HL-60/S4 treated with phorbol 12-myristate 13-acetate at 8.2 ng/mL for 4 days and 3 days (cell line): Measurements from ENCODE around the gene IVL.

Experiments used
- in situ Hi-C: fragments of 300-500 bp; cut with MboI; formaldehyde crosslinking; loops from 2 replicates; pipeline ENCODE4 v1.15.0; 2022; ENCODE audit warnings: low sequenced_read_pairs

Gene IVL

DNA sequence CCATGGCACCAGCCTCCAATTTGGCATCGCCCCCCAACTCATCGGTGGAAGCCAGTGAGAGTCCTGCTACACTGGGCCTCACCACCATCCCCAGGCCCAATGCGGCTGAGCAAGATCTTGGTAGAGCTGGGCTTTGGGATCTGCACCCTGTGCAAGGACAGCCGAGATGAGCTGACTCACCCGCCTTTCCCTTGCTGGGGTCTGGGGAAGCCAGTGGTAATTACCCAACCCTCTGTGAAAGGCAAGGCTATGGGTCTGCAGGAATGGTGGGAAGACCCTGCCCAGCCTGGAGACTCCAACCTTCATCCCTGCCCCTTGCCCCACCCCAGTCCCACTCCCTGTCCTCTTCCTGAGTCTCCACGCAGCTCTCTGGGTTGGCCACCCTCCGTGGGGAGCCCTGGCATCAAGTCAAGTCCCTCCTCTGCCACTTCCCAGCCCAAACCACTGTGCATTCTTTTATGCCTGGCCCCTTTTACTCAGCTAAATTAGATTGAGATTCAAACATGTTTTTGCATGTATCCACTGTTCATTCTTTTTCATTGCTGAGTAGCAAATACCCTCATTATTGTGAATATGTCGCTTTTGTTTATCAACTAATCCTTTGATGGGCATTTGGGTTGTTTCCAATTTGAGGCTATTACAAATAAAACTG is 21.5 kb upstream of the IVL start:
- in situ Hi-C loops: no loop called here

DNA sequence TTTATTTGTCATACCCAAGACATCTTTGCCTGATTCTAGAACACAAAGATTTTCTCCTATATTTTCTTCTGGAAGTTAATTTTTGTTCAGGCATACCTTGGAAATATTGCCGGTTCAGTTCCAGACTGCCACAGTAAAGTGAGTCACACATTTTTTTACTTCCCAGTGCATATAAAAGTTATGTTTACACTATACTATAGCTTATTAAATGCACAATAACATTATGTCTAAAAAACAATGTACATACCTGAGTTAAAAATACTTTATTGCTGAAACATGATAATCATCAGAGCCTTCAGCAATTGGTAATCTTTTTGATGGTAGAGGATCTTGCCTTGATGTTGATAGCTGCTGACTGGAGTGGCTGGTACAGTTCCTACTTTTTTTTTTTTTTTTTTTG is 20.2 kb upstream of the IVL start:
- in situ Hi-C loops: no loop called here

DNA sequence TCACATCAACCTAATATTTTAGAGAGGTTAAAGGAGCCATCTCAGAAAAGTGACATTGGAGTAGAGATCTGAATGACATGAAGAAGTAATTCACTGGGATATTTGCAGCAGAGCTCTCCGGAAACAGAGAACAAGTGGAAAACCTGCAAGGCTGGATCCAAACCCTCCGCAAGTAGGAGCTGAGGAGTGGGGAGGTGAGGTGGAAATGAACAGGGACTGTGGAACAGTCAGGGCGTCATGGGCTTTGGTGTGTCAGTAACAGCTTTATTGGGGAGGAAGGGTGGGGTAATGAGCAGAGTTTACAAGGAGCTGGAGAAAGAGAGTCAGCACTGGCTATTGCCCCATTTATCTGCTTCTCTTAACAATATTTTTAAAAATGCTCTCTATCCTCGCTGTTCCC is 9.3 kb upstream of the IVL start:
- in situ Hi-C loops: no loop called here

DNA sequence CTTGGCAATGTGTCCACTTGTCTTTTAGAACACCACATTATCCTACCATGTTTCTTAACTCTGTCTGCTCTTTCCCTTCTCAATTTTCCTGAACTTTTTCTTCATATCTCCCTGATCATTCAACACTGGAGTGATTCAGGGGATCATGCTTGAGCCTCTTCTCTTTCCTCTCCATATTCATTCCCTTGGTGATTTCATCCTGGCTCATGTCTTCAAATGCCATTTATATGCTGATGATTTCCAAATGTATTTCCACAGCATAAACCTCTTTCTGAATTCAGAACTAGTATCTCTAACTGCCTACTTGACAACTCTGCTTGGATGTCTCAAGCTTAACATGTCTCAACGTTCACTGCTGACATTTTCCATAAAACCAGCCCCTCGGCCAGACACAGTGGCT is 8.5 kb upstream of the IVL start:
- in situ Hi-C loops: no loop called here

DNA sequence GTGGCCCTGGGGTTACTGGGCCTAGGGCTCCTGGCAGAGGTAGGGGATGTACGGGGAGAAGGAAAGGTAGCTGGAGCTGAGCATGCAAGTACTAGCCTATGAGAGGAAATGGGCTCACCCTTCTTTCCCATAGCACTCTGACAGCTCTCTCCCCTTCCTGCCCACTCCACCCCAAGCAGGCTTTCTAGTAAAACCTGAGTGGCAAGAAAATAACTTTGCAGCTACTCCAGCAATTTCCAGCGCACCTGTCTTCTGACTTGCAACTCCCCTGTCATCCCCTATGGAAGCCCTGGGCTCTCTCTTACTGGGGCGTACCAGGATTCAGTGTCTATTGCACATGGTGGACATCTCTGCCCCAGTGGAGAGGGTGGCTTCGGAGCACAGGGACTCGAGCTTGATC is 6.7 kb upstream of the IVL start:
- in situ Hi-C loops: no loop called here

DNA sequence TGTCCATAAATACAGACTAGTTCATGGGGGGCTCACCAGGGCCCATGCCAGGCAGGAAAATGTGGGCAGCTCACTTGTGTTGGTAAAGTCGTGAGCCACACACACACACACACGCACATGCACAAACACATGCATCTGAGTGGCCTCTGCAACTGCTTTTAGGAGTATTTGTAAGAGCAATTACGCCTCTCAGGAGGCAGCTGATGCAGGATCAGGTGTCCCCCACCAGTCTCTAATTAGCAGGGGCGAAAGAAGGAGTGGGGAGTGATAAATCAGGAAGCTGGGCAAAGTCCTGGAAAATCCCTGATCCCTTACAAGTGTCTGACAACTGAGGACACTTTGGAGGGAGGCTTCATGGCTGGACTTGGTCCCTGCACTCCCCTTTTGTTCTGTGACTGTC is 5.7 kb upstream of the IVL start:
- in situ Hi-C loops: no loop called here

DNA sequence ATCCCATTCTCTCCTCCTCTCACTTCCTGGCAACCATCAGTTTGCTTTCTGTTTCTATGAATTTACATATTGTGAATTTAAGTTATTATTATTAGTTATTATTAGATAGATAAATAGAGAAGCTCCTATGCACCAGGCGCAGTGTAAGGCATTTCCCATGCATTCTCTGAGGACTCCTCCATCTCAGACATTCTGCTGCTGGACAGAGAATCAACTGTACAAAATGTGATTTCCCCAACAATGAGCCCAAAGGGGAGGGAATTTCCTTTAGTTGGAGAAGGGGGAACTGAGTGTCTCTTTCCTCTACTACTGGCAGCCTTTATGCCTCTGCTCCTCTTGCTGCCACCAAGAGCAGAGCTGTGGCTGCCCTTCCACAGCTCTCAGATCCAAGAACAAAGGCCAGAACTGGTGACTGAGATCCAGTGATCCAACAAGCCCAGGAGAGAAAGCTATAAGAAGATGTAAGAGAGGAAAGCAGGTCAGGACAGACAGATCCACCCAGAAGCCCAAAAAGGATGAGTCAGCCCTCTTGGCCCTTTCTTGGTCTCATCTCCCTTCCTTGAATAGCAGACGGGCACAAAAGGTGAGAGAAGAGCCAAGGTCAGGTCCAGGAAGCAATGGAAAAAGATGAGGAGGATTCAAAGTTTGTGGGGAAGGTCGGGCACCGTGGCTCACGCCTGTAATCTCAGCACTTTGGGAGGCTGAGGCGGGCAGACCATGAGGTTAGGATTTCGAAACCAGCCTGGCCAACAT is 3.5 kb upstream of the IVL start:
- in situ Hi-C loops: no loop called here

DNA sequence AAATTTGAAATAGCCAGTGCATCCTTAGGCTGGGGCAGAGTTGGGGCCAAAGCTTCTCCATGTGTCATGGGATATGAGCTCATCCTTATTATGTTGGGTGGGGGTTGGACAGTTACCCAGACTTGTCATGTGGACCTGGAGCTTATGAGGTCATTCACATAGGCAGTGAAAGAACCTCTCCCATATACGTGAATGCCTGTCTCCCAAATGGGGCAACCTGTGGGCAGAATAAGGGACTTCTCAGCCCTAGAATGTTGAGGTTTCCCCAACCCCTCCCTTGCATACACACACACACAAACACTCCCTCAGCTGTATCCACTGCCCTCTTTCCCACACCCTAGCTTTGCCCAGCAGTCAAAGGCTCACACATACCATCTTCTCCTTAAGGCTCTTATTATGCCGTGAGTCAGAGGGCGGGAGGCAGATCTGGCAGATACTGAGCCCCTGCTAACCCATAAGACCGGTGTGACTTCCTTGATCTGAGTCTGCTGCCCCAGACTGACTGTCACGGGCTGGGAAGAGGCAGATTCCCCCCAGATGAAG is 2.3 kb upstream of the IVL start:
- in situ Hi-C loops: no loop called here

DNA sequence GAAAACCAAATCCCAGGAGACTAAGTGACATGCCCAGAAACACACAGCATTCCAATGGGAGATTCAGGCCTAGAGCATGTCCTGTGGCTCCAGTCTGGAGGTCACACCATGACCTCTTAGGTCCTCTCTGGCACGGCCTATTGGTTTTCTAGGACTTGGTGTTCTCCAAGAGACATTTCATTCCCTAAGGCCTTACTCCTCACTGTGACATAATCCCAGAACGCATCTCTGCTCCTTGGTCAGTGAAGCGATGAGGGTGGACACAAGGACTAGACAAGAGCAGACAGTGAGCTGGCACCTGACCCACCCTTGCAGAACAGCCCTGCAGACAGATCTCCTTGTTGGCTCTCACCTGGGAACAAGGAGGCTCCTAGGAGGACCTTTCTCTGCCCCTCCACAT is 860 bp downstream of the IVL start:
- in situ Hi-C loops: no loop called here

DNA sequence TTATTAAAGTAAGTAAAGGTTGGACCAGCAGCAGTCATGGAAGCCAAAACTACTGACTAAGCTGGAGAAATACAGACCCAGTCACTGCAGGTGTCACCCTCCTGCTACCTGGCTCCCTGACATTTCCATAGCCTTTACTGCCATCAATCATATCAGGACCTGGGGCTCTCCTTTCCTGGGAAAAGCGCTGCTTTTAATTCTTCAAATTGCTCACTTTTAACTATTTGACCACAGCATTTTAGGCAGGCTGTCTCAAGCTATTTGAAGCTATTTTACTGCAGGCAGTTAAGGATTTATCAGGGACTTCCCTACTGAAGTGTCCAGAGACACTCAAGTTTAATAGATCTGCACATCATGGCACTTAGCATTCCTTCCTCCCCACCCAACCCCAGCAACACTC is 4.1 kb downstream of the IVL start:
- in situ Hi-C loops: no loop called here

DNA sequence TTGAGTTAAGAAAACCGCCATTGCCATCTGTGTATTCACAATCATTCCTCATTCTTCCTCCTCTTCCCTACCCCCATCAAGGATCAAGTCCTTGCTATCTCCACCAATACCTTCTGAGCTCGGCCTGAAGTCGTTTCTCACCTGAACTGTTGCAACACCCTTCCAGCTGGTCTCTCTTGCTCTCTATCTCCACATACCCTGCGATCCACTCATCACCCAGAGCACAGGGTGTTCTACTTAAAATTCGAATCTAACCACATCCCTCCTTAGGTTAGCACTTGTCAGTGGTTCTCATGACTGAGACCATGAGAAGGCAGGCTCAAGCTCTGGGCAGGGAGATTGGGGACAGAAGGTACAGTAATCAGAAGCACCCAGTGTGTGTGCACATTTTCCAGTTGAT is 4.6 kb downstream of the IVL start:
- in situ Hi-C loops: no loop called here

DNA sequence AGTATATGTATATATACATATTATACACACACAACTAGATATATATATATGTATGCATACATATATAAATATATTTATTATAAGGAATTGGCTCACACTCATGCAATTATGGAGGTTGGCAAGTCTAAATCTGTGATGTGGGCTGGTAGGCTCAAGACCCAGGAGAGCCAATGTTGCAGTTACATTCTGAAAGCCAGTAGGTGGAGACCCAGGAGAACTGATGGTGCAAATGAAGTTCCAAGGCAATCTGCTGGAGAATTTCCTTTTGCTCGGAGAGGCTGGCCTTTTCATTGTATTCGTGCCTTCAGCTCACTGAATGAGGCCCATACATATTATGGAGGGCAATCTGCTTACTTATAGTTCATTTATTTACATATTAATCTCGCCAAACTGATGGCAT is 9.4 kb downstream of the IVL start:
- in situ Hi-C loops: no loop called here

DNA sequence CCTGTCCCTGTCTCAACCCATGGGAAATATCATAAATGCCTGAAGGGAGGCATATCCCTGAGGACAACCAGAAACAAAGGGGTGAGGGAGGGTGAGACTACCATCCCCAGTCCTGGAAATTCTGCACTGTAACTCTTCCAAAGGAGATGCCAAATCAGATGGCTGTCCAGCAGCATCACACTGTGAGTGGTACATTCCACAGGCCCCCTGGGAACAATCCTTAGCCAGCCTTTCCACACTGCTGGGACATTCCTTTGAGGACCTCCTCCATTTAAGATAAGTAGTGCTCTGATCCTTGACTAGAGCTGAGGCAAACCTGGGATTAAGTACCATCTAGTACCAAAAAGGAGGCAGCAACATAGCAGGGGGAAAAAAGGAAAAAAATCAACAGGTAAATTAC is 10.7 kb downstream of the IVL start:
- in situ Hi-C loops: no loop called here

DNA sequence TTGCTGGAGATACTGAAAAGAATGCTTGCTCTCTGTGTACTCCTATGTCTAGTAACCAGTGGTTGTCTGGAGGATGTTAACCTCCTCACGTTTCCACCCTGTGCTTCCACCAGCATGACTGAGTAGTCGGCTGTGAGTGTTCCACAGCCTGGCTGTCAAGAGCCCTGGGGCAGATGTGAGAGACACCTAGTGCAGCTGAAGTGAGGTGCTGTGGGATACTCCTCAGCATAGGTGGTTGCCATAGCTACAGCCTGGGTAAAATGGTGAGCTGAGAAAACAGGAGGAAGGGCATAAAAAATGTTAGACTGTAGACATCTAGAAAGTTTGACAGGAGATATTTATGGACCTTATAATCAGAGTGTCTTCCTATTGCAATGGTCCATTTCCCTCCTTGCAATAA is 15.8 kb downstream of the IVL start:
- in situ Hi-C loops: no loop called here

DNA sequence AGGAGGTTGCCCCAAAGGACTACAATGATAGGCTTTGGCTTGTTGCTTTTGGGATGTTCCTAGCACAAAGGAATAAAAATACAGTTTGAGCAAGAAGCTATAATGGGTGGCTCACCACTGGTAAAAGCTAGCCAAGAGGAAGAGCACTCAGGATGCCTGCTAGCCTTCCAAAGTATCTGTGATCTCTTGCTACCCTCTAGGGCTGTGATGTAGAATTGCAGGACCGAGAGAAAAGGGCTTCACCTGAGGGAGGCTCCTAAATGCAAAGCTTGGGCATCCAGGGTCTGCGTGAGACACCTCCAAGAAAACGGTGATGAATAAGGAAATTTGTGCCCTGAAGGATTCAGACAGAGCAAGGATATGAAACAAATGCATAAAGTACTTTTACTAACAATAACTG is 17.7 kb downstream of the IVL start:
- in situ Hi-C loops: no loop called here

DNA sequence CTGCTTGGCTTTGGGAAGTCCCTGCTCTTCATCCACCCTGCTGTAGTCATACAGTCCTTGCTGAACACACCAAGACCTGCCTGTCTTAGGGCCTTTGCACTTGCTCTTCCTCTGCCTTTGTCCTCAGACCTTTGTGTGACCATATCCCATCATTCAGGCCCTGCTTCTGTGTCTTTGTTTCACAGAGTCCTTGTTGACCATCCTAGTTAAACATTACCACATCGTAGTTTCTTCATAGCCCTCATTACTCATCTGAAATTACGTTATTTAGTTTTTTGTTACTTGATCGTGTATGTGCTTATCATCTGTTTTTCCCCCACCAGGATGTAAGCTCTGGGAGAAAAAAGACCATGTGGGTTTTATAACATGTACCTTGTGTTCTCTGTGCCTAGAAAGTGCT is 20.3 kb downstream of the IVL start:
- in situ Hi-C loops: no loop called here

DNA sequence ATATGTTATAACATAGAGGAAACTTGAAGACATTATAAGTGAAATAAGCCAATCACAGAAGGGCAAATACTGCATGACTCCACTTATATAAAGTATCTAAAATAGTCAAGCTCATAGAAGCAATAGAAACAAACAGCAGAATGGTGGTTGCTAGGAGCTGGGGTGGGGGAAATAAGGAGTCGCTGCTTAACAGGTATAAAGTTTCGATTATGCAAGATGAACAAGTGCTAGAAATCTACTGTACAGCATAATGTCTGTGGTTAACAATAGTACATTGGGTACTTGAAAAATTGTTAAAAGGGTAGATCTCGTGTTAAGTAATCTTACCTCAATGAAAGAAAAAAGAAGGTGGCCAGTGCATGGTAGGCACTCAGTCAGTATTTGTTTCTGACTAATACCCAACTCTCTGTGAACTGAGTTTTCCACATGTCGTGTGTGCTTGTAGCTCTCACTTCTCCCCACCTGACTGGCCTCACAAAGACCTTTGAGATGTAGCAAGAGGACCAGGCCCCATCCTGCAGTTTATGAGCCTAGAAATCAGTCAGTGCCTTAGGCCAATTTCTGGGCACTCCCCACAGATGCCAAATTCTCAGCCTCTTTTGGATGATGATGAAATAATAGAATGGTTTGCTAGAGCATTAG is 23.9 kb downstream of the IVL start:
- in situ Hi-C loops: no loop called here

DNA sequence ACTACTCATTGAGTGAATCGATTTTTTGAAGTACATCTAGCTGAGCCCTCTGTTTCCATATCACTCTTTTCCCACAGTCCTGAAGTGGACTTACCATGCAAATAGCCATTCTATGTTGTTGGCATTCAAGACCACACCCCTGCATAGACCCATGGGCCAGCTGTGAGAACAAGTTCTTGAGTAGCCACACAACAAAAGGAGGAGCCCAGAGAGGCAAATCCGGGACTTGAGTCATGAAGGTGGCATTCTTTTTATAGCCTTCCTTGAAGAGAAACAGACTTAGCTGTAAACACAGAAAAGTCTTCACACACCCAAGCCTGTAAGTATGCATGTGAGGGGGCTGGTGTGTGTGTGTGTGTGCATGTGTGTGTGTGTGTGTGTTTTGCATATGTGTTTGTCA is 24.9 kb downstream of the IVL start:
- in situ Hi-C loops: no loop called here

DNA sequence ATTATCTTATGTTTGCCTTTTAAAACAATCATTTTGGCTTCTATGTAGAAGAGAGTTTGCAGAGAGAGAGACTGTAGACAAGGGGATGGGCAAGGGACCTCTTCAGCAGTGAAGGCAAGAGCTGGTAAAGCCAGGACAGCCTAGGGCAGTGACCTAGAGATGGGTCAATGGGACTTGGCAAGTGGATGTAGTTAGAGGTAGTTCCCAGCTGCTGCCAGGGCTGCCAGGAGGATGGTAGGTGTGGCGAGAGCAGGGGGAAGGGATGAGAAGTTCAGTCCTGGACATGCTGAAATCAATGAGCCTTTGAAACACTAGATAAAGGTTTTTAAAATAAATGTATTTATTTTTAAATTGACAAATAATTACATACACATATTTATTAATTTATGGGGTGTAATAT is 32.3 kb downstream of the IVL start:
- in situ Hi-C loops: no loop called here

DNA sequence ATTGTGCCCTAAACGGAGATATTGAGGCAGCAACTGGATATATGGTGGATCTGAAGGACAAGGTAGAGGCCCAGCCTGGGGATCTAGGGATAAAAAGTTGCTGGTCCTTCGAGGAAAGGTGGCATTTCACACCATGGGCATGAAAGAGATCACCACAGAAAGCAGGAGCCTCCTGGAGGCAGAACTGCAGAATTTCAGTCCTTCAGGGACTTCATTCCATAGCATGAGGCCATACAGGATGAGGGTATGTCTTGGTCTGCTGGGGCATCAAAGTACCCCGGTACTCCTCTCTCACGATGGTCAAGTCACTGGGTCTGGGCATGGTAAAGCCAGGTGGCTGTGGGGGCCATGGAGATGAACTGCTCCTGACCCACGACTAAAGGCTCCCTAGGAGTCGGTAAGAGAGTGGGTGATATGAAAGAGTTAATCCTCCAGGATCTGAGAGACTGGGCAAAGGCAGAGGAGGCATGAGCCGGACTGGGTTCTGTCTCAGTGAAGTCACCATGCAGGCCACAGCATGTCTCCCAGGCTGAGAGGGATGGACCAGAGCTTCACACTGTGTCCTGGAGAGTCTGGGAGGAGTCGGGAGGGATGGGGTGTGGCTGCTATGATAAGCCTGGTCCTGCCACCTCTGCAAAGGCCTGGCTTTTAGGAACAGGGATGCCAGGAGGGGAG is 32.8 kb downstream of the IVL start:
- in situ Hi-C loops: no loop called here

DNA sequence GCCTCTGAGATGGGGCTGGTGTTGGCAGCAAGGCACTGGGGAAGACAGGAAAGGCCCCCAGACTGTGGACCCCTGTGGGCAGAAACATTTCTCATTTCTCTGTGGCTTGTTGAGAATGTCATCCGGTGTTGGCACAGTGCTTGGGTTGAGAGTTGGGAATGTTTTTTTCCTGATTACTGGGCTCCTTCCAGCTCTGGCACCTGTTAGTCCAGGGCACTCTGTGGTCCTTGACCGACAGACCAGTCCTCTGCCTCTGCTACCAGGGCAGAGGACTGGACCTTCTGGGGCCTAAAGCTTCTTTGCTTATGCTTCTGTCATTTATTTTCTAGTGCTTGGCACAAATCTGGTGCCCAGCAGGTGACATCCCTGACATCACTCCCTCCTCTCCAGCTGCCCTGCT is 33.8 kb downstream of the IVL start:
- in situ Hi-C loops: no loop called here

DNA sequence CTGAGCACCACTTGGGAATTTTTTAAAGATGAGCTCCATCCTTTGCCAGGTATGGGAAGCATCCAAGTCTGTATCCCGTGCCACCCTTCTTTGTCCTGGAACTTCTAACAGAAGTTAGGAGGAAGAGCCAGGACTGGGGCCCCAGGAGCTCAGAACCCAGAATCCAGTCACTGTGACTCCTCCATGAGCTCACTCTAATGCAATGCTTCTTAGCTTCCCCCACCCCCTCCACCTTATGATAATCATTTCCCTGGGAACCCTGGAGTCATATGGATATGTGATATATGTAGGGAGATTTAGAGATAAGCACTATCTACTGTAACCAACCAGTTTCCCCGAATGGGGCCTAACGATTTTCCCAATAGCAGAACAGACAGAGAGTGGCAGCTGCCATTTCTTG is 37.9 kb downstream of the IVL start:
- in situ Hi-C loops: no loop called here
